ENCODE measurements around the gene KIAA2012.

KIAA2012 gene

GRCh38 chr2:202090530-202090929 is 17.5 kb downstream of the KIAA2012 start:
- DNase-seq: no peak

- DNase-seq: no peak
These were observed 18.4 kb downstream of the KIAA2012 start for GRCh38 chr2:202091476-202091875.

GRCh38 chr2:202094426-202094986 is 21.5 kb downstream of the KIAA2012 start:
- no peak for DNase-seq

GRCh38 chr2:202095235-202095634 is 22.2 kb downstream of the KIAA2012 start:
- DNase-seq: no peak

DNA sequence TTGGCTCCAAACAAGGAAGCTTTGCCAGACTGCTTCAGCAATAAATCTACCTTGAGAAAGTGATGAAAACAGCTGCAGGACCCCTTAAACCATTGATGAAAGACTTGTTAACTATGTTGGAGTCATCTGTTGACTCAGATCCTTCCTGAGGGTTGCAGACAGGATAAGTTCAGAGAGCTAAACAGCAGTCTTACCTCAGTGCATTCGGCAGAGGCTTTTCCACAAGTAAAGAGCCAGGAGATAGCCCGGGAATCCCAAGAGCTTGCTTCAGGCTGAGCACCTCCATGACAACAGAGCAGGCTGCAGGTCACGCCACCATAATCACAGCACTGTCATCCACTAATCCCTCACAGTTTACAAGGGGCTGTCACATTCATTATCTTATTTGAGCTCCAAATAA is 23.7 kb downstream of the KIAA2012 start:
- DNase-seq: no peak

DNA sequence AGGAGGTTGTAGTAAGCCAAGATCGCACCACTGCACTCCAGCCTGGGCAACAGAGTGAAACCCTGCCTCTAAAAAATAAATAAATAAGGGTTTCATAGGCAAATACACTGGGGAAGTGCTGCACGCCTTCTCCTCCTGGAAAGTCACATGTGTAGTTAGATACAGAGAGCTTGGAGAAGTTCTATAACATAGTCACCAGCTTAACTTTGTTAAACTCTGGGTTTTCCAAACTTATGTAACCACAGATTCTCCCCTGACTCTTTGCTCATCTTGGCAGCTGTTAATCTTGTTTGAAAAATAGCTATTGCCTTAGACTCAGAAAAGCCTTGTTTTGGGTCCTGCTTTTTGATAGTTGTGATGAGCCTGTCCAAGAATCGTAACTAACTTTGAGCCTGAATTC is 25.2 kb downstream of the KIAA2012 start:
- no peak for DNase-seq

GRCh38 chr2:202099515-202099914 is 26.5 kb downstream of the KIAA2012 start:
- no peak for DNase-seq

- no peak for DNase-seq
These were observed 27.1 kb downstream of the KIAA2012 start for GRCh38 chr2:202100176-202100575.

- no peak for DNase-seq
These were observed 28.0 kb downstream of the KIAA2012 start for GRCh38 chr2:202101026-202101579.

DNA sequence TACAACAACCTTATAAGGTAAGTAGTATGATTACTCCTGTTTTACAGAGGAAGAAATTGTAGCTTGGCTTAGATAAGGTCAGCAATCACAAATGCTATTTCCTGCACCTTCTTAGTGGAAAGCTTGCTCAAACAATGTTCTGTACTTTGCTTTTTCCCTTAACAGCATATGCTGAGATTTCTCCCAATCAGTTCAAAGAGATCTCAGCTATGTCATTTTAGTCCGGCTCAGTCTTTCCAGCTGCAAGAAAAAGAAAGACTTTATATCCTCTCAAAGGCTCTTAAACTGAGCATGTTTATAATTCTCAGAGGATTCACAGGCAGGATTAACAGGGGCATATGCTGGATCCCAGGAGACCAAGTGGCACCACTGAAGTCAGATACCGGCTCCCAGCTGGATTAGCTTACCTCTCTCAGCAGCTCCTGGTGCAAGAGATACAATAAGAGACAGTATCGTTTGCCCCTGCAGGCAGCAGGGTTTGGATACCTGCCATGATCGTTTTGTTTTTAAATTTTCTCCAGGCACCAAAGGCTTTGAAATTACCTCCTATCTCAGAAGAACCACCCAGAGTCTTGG is 29.5 kb downstream of the KIAA2012 start:
- DNase-seq: no peak

GRCh38 chr2:202104286-202104870 is 31.3 kb downstream of the KIAA2012 start:
- no peak for DNase-seq

GRCh38 chr2:202105025-202105424 is 32.0 kb downstream of the KIAA2012 start:
- DNase-seq: no peak

- DNase-seq: no peak
These were observed 35.3 kb downstream of the KIAA2012 start for GRCh38 chr2:202108345-202108744.

DNA sequence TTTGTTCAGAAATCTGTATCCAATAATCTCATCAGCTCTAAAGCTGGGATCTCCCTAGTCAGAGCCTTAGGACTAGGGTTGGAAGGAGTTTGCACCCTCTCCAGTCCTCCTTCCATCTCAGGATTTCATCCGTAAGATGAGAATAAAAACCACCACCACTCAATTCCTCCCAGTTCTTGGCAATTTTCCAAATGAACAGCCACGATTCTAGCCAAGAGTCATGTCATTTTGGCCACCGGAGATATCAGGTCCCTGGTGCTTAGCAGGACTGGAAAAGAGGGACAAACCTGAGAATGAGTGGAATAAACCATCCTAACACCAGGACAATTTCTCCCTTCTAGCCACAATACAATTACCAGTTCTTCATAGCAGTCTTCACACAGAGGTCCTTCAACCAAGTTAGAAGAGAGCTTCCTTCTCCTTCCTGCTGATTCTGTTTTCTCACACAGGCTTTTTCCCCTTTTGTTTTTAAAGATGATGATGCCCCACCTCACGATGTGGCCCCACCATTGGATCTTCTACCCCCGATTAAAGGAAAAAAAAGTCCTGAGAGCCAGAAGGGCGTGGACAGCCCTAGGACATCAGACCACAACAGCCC is 36.2 kb downstream of the KIAA2012 start:
- DNase-seq: no peak

DNA sequence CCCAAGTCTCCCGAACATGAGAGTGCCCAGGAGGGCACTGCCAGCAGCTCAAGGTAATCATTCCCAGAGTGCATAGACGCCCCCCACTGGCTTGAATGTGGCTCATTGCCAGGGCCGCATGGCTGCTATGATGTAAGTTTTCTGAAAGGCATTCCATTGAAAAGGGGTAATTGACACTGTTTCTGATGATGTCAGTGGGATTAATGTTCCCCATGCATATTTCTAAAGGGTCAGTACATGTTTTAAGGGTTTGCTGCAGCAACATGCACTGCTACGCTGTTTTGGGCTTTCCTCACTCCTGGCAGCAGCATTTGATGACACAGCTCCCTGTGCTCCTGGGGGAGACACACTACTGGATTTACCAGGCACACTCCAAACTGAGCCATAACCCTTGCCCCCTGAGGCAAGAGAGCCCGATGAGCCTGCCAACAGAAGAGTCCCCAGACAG is 36.7 kb downstream of the KIAA2012 start:
- no peak for DNase-seq

DNA sequence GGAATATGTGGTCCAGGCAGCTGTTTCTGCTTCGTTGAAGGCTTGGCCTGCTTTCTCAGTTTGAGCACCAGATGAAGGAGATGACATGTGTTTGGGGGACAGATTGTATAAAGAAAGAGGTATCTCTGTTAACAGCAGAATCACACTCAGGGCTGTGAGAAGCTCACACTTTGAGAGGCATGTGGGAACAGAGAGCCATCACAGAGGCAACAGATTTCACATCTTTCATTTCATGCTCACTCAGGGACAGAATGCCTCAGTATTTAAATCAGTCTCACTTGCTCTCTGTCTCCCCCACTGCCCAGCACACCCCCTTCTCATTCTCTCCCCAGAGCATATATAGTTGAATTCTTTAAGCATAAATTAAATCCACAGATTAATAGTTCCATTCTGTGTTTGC is 37.4 kb downstream of the KIAA2012 start:
- no peak for DNase-seq

DNA sequence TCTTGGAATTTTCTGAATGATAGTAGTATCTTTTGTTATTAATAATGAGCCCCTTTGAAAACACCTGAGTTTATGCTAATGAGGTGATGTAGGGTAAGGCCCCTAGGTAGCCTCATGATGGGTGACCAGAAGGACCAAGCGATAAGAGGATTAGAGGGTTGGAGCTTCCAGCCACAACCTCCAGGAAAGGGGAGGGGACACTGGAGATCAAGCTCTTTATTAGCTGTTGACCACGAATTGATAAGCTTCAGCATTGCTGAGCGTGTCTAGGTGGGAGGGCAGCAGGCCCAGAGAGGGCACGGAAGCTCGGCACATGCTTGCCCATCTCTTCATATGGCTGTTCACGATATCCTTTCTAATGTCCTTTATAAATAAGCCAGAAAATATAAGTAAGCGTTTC is 39.0 kb downstream of the KIAA2012 start:
- DNase-seq: no peak

GRCh38 chr2:202113571-202114142 is 40.6 kb downstream of the KIAA2012 start:
- DNase-seq: no peak

DNA sequence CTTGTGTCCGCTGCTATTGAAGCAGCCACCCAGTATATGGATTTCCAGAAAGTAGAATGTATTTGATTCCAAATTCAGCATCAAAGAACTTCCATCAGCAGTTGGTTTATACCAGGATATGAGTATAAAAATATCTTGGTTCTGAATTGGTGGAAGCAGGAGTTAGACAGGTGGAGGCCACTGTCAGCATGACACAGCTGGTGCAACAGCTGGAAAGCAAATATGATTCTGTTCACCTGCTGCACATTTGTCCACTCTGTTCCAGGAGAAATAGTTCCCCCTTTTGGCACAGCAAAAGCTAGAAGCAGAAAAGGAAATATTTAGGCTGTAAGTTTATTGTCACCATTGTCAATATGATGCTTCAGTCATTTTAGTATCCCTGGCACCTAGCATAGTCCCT is 41.2 kb downstream of the KIAA2012 start:
- DNase-seq: no peak

GRCh38 chr2:202114795-202115194 is 41.7 kb downstream of the KIAA2012 start:
- no peak for DNase-seq

DNA sequence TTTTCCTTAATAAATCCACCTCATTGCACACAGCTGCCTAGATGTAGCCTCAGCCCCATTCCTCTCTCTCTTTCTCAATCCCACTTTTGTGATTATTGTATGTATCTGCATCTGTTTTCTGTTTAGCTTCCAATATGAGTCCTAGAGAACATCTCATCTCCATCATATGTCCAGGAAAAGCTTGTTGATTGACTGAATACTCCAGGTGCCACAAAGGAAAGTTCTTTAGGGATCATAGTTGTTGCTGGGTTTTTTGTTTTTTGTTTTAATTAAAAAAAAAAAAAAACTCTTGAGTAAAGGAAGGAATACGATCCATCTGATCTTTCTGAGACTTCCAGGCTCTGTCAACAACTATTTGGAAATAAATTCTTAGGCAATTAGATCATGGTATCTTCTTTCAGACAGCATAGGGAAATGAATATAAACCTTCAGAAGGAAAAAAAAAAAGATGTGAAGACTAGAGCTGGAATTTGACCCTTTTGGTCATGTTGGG is 42.5 kb downstream of the KIAA2012 start:
- DNase-seq: no peak

GRCh38 chr2:202116691-202117090 is 43.6 kb downstream of the KIAA2012 start:
- DNase-seq: no peak

GRCh38 chr2:202118168-202118567 is 45.1 kb downstream of the KIAA2012 start:
- no peak for DNase-seq

GRCh38 chr2:202120828-202121227 is 47.8 kb downstream of the KIAA2012 start:
- DNase-seq: no peak

All from activated gamma-delta T cell treated with Interleukin-2 at 50 U/mL for 16 hours (primary cell).